GM19240 (cell line): ENCODE measurements around the gene MYO9A.

Experiments
- DNase-seq: peaks from one replicate; pipeline ENCODE4 v3.0.0; 2011; ENCODE audit warnings: low spot score; ENCODE audit not compliant: insufficient read length

The MYO9A gene

GRCh38 chr15:71945012-71945411, 172.9 kb downstream of the MYO9A start:
- no peak for DNase-seq

- DNase-seq, result no peak
These were observed 174.1 kb downstream of the MYO9A start for GRCh38 chr15:71943806-71944205.

- no peak for DNase-seq
These were observed 177.9 kb downstream of the MYO9A start for GRCh38 chr15:71939981-71940588.

GRCh38 chr15:71937650-71938311, 180.2 kb downstream of the MYO9A start:
- DNase-seq, result no peak

- DNase-seq, result no peak
These were observed 183.5 kb downstream of the MYO9A start for GRCh38 chr15:71934446-71934845.

- no peak for DNase-seq
These were observed 185.3 kb downstream of the MYO9A start for GRCh38 chr15:71932689-71933088.

GRCh38 chr15:71931261-71931660, 186.7 kb downstream of the MYO9A start:
- no peak for DNase-seq

- DNase-seq, result no peak
These were observed 192.8 kb downstream of the MYO9A start for GRCh38 chr15:71925145-71925544.

- DNase-seq, result no peak
These were observed 196.8 kb downstream of the MYO9A start for GRCh38 chr15:71921191-71921590.

- no peak for DNase-seq
These were observed 197.4 kb downstream of the MYO9A start for GRCh38 chr15:71920573-71920972.

GRCh38 chr15:71916834-71917233, 201.1 kb downstream of the MYO9A start:
- no peak for DNase-seq

GRCh38 chr15:71914092-71914491, 203.9 kb downstream of the MYO9A start:
- peak; percentile 9 for DNase-seq

- no peak for DNase-seq
These were observed 218.3 kb downstream of the MYO9A start for GRCh38 chr15:71899674-71900073.

- no peak for DNase-seq
These were observed 224.3 kb downstream of the MYO9A start for GRCh38 chr15:71893691-71894090.

GRCh38 chr15:71892335-71892734, 225.6 kb downstream of the MYO9A start:
- no peak for DNase-seq

- no peak for DNase-seq
These were observed 226.9 kb downstream of the MYO9A start for GRCh38 chr15:71891026-71891425.

GRCh38 chr15:71889947-71890346, 228.0 kb downstream of the MYO9A start:
- DNase-seq, result no peak

- DNase-seq, result no peak
These were observed 228.6 kb downstream of the MYO9A start for GRCh38 chr15:71889385-71889784.

GRCh38 chr15:71888797-71889196, 229.2 kb downstream of the MYO9A start:
- no peak for DNase-seq

GRCh38 chr15:71885390-71885789, 232.6 kb downstream of the MYO9A start:
- no peak for DNase-seq

- peak; percentile 4 for DNase-seq
These were observed 234.5 kb downstream of the MYO9A start for GRCh38 chr15:71883447-71883846.

- no peak for DNase-seq
These were observed 237.7 kb downstream of the MYO9A start for GRCh38 chr15:71880276-71880675.

- DNase-seq, result no peak
These were observed 243.7 kb downstream of the MYO9A start for GRCh38 chr15:71874245-71874644.
